ENCODE measurements around the gene PIK3R4.

Gene PIK3R4

GRCh38 chr3:130644628-130645253 lies 101.9 kb downstream of the PIK3R4 start:
- Histone ChIP-seq H3K9me2 (replicated peaks; ENCODE audit: control insufficient read depth, low read length) (no peaks in the 10 kb centered on the region), H3K4me2 (ENCODE audit: low read length) (no peak overlapping the region), H4K20me1 (ENCODE audit: control insufficient read depth, insufficient read depth, low read depth, low read length) (no peaks in the 10 kb centered on the region), H3K4me1 (ENCODE audit: control insufficient read depth, low read length) (no peaks in the 10 kb centered on the region), H3K27ac (ENCODE audit: low read depth, low read length) (no peak overlapping the region), H3K36me3 (ENCODE audit: control insufficient read depth, low read length) (no peaks in the 10 kb centered on the region), H3F3A (ENCODE audit: control insufficient read depth, insufficient read depth) (no peaks in the 10 kb centered on the region), H3K27me3 (ENCODE audit: control insufficient read depth, low read length) (no peaks in the 10 kb centered on the region), H3K4me3 (ENCODE audit: low read length) (no peak overlapping the region), H3K9me3 (ENCODE audit: control insufficient read depth, insufficient read depth, low read length) (no peaks in the 10 kb centered on the region), H3K79me2 (ENCODE audit: control insufficient read depth, low read length) (no peaks in the 10 kb centered on the region)
- TF ChIP-seq, protein P1, sequence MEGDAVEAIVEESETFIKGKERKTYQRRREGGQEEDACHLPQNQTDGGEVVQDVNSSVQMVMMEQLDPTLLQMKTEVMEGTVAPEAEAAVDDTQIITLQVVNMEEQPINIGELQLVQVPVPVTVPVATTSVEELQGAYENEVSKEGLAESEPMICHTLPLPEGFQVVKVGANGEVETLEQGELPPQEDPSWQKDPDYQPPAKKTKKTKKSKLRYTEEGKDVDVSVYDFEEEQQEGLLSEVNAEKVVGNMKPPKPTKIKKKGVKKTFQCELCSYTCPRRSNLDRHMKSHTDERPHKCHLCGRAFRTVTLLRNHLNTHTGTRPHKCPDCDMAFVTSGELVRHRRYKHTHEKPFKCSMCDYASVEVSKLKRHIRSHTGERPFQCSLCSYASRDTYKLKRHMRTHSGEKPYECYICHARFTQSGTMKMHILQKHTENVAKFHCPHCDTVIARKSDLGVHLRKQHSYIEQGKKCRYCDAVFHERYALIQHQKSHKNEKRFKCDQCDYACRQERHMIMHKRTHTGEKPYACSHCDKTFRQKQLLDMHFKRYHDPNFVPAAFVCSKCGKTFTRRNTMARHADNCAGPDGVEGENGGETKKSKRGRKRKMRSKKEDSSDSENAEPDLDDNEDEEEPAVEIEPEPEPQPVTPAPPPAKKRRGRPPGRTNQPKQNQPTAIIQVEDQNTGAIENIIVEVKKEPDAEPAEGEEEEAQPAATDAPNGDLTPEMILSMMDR (IDR thresholded peaks at IDR 0.05; ENCODE audit: low read depth, low read length, poor library complexity, severe bottlenecking), result no peak
- no peak for TF ChIP-seq EZH2phosphoT487 (IDR thresholded peaks at IDR 0.05; ENCODE audit: borderline replicate concordance, low read length)

- Histone ChIP-seq H3K27me3 (ENCODE audit: control insufficient read depth, low read length) (no peaks in the 10 kb centered on the region), H3K4me2 (ENCODE audit: low read length) (no peak overlapping the region), H3K27ac (ENCODE audit: low read depth, low read length) (no peak overlapping the region), H3K79me2 (ENCODE audit: control insufficient read depth, low read length) (no peaks in the 10 kb centered on the region), H4K20me1 (ENCODE audit: control insufficient read depth, insufficient read depth, low read depth, low read length) (no peaks in the 10 kb centered on the region), H3K36me3 (ENCODE audit: control insufficient read depth, low read length) (no peaks in the 10 kb centered on the region), H3K9me3 (ENCODE audit: control insufficient read depth, insufficient read depth, low read length) (no peaks in the 10 kb centered on the region), H3K9me2 (replicated peaks; ENCODE audit: control insufficient read depth, low read length) (no peaks in the 10 kb centered on the region), H3F3A (ENCODE audit: control insufficient read depth, insufficient read depth) (no peaks in the 10 kb centered on the region), H3K4me1 (ENCODE audit: control insufficient read depth, low read length) (no peaks in the 10 kb centered on the region), H3K4me3 (ENCODE audit: low read length) (no peak overlapping the region)
- no peak for TF ChIP-seq EZH2phosphoT487 (IDR thresholded peaks at IDR 0.05; ENCODE audit: borderline replicate concordance, low read length)
- TF ChIP-seq, protein P1 (IDR thresholded peaks at IDR 0.05; ENCODE audit: low read depth, low read length, poor library complexity, severe bottlenecking), result no peak
Observed at GRCh38 chr3:130640027-130640426, 106.6 kb downstream of the PIK3R4 start.

- Histone ChIP-seq H3K4me3 (ENCODE audit: low read length) (no peak overlapping the region), H4K20me1 (ENCODE audit: control insufficient read depth, insufficient read depth, low read depth, low read length) (no peaks in the 10 kb centered on the region), H3K79me2 (ENCODE audit: control insufficient read depth, low read length) (no peaks in the 10 kb centered on the region), H3K9me3 (ENCODE audit: control insufficient read depth, insufficient read depth, low read length) (no peaks in the 10 kb centered on the region), H3K27me3 (ENCODE audit: control insufficient read depth, low read length) (no peaks in the 10 kb centered on the region), H3K36me3 (ENCODE audit: control insufficient read depth, low read length) (no peaks in the 10 kb centered on the region), H3K9me2 (replicated peaks; ENCODE audit: control insufficient read depth, low read length) (no peaks in the 10 kb centered on the region), H3F3A (ENCODE audit: control insufficient read depth, insufficient read depth) (no peaks in the 10 kb centered on the region), H3K4me1 (ENCODE audit: control insufficient read depth, low read length) (no peaks in the 10 kb centered on the region), H3K27ac (ENCODE audit: low read depth, low read length) (no peak overlapping the region), H3K4me2 (ENCODE audit: low read length) (no peak overlapping the region)
- TF ChIP-seq, protein P1 (IDR thresholded peaks at IDR 0.05; ENCODE audit: low read depth, low read length, poor library complexity, severe bottlenecking), result no peak
- no peak for TF ChIP-seq EZH2phosphoT487 (IDR thresholded peaks at IDR 0.05; ENCODE audit: borderline replicate concordance, low read length)
Observed at GRCh38 chr3:130636480-130637234, 110.0 kb downstream of the PIK3R4 start.
